Activated T-cell treated with anti-CD3 and anti-CD28 coated beads, Interleukin-2, amount 50 U/mL, for 72 hours (primary cell): ENCODE measurements around the gene SLC16A12. TPM values are rescaled to one million over a fixed set of nuclear protein-coding genes. Genes with fewer than 3 reads are reported as not detected.
"Not testable (repeated sequence)": the region's sequence is repeated elsewhere in the genome, so short reads cannot be mapped to it uniquely, and the experiment has no call there.

Source experiments
- ATAC-seq, 2 donors: fragments of 150-1000 bp; cut with Tn5 transposase; replicated peaks in 1 of 2; 2 replicates each; pipeline ENCODE4 v1.10.0; 2021; ENCODE audit warnings: moderate library complexity in 2 of 2, mild to moderate bottlenecking in 1 of 2
- DNase-seq, 2 donors: peaks; one replicate each; pipeline ENCODE4 v3.0.0; 2021 to 2022; ENCODE audit warnings: mixed read lengths in 1 of 2
- H3K27ac Mint-ChIP-seq: one replicate; pipeline ENCODE4 v1.8.0; 2022; ENCODE audit warnings: mild to moderate bottlenecking, moderate library complexity, mixed read lengths
- H3K27me3 Mint-ChIP-seq: one replicate; pipeline ENCODE4 v1.8.0; 2022; ENCODE audit warnings: low read depth, mixed read lengths
- H3K36me3 Mint-ChIP-seq, 2 donors: one replicate each; pipeline ENCODE4 v1.8.0; 2022; ENCODE audit warnings: mixed read lengths in 2 of 2, mild to moderate bottlenecking in 1 of 2; ENCODE audit not compliant: insufficient read depth in 2 of 2
- H3K4me1 Mint-ChIP-seq: one replicate; pipeline ENCODE4 v1.8.0; 2022; ENCODE audit warnings: low read depth, mixed read lengths
- H3K4me3 Mint-ChIP-seq, 2 donors: one replicate each; pipeline ENCODE4 v1.8.0; 2022; ENCODE audit warnings: mild to moderate bottlenecking in 2 of 2, mixed read lengths in 2 of 2, moderate library complexity in 2 of 2
- H3K9me3 Mint-ChIP-seq, 2 donors: one replicate each; pipeline ENCODE4 v1.8.0; 2022; ENCODE audit warnings: mixed read lengths in 2 of 2
- total RNA-seq, 2 donors: library from RNA; stranded (reverse); gene quantifications; one replicate each; pipeline ENCODE4 v1.2.3, GENCODE V29; 2022

SLC16A12 gene
- total RNA-seq, 2 donors from 2014 or later = not detected

DNA sequence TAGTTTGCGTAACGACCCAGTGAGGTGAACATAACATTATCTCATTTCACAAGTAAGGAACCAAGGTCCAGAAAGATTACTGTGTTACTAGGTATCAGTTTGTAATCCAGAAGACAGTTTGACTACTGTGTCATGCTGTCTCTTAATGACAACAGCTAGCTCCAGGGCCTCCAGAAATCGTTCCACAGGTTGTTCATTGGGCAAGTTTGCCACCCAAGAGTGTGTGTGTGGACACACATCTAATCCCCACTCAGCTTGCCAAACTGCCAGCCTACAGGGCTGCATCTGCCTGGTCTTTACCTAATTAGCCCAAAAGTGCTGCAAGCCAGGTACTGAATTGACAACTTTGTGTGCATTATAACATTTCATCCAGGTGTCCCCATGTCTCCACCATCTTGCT is 27.9 kb upstream of the SLC16A12 start:
- no peak for ATAC-seq
- peaks cover 12% of the 10 kb centered on the region for H3K27me3 Mint-ChIP-seq
- H3K27ac Mint-ChIP-seq = no peak overlapping the region
- DNase-seq = no peak
- H3K4me1 Mint-ChIP-seq = no peaks in the 10 kb centered on the region
- H3K4me3 Mint-ChIP-seq = no peak overlapping the region
- H3K9me3 Mint-ChIP-seq = no peaks in the 10 kb centered on the region
- no peaks in the 10 kb centered on the region for H3K36me3 Mint-ChIP-seq

- H3K4me3 Mint-ChIP-seq = no peak overlapping the region
- H3K36me3 Mint-ChIP-seq = no peaks in the 10 kb centered on the region
- DNase-seq (no peak), ATAC-seq (no peak)
- no peaks in the 10 kb centered on the region for H3K9me3 Mint-ChIP-seq
- no peak overlapping the region for H3K27ac Mint-ChIP-seq
- H3K27me3 Mint-ChIP-seq = no peaks in the 10 kb centered on the region
- no peaks in the 10 kb centered on the region for H3K4me1 Mint-ChIP-seq
Observed at GRCh38 chr10:89556600-89556999, 21.2 kb upstream of the SLC16A12 start.

DNA sequence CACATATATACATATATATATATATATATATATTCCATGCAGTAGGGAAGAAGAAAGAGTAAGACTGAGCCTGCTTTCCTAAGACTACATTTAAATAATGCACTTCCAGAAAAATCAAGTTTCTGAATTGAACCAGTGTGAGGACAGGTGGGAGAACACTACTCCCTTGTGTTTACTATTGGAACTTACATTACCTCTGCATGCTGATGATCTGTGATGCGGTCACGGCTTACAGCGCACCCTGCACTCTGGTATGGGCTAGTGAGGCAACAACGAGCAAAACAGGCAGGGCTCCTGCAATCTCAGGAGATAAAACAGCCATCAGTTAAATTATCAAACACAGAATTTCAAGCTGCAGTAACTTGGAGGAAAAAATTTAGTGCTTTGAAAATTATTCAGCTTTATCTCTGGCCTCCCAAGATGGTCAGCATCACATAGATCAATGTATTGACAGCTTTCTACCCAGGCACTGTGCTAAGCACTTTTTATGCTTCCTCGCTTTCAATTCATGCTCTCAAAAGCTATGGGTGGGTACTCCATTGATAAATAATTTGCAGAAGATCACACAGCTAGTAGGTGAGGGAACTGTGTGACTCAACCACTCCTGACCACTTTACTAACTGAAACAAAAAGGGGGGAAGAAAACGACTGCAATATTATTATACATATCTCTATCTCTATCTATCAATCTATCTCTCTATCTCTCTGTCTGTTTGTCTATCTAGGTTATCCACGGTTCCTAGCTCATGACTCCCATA is 20.5 kb upstream of the SLC16A12 start:
- Mint-ChIP-seq H3K36me3 (no peaks in the 10 kb centered on the region), H3K27ac (no peak overlapping the region), H3K27me3 (no peaks in the 10 kb centered on the region), H3K4me3 (no peak overlapping the region), H3K9me3 (no peaks in the 10 kb centered on the region), H3K4me1 (no peaks in the 10 kb centered on the region)
- ATAC-seq (no peak), DNase-seq (no peak)

DNA sequence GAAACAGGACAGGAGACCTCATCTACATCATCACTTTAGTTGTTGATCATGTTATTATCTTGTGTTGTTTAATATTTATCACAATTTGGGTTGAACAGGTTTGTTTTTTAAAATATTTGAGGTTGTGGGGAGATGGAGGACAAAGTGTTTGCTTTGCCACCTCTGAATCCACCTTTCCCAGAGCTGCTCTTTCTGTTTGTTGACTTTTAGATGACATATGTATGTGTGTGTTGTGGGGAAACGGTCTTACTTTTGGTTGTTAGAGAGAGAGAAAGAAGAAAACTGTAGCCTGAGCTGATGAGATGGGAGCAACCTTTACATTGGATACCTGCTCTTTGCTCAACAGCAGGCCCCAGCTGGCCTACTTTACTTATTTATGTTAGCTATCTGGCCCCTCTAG is 19.0 kb upstream of the SLC16A12 start:
- H3K4me1 Mint-ChIP-seq = no peaks in the 10 kb centered on the region
- no peak overlapping the region for H3K4me3 Mint-ChIP-seq

DNA sequence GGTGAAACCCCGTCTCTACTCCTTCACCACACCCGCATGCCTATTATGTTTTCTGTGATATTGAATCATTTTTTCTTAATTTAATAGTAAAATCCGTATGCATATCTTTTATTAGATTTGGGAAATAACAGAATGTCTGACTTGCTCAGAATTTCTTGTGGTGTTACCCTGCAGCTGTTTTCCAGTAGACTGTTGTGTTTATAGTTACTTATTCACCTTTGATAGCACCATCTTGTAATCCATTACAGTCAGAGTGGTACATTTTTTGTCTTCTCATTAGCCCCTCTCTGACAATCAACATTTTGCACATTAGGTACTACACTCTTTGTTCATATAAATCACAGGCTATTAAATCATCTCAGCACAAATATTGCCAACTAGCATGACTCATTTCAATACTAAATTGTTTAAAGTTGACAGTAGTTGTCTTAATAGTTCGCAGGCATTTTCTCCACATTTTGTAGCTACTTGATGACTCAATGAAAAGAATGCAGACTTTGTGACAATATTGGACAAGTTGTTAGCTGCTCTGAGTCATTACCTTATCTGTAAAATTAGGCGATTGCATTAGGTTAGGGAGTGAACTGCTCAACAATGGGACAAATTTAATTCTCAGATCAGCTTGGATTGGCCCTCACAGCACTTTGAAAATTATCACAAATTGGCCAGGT is 17.8 kb upstream of the SLC16A12 start:
- Mint-ChIP-seq H3K4me1 (no peaks in the 10 kb centered on the region), H3K27me3 (peaks cover 8% of the 10 kb centered on the region), H3K9me3 (no peaks in the 10 kb centered on the region), H3K4me3 (no peak overlapping the region), H3K36me3 (no peaks in the 10 kb centered on the region), H3K27ac (no peak overlapping the region)
- DNase-seq (no peak), ATAC-seq (no peak)

More for the DNA sequence above, 19.0 kb upstream of the SLC16A12 start:
- peaks cover 8% of the 10 kb centered on the region for H3K27me3 Mint-ChIP-seq
- no peak for ATAC-seq
- no peak for DNase-seq
- H3K9me3 Mint-ChIP-seq = no peaks in the 10 kb centered on the region
- H3K36me3 Mint-ChIP-seq = no peaks in the 10 kb centered on the region
- H3K27ac Mint-ChIP-seq = no peak overlapping the region

DNA sequence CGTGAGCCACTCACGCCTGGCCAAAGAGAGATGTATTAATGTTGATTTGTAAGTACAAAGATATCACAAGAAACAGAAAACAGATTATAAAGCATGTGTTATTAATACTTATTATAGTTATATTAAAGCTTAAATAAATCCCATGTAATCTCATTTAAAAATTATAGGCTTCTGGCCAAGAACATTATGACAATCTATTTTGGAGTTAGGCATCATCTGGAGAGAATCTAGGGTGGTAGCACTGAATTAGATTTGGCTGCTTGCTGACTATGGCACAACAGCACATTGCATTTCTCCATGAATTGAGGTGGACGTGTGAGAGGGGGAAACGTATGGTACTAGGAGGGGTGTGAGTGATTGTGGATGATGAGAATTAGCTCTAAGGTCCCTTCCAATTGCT is 16.8 kb upstream of the SLC16A12 start:
- no peaks in the 10 kb centered on the region for H3K4me1 Mint-ChIP-seq
- peaks cover 8% of the 10 kb centered on the region for H3K27me3 Mint-ChIP-seq
- DNase-seq (no peak), ATAC-seq (no peak)
- no peaks in the 10 kb centered on the region for H3K9me3 Mint-ChIP-seq
- H3K27ac Mint-ChIP-seq = no peak overlapping the region
- H3K4me3 Mint-ChIP-seq = no peak overlapping the region
- no peaks in the 10 kb centered on the region for H3K36me3 Mint-ChIP-seq

GRCh38 chr10:89550509-89550908 is 15.1 kb upstream of the SLC16A12 start:
- ATAC-seq = no peak
- Mint-ChIP-seq H3K4me1 (no peaks in the 10 kb centered on the region), H3K36me3 (peaks cover 0 to 1% of the 10 kb centered on the region in 2 donors), H3K27me3 (peaks cover 8% of the 10 kb centered on the region), H3K4me3 (no peak overlapping the region), H3K9me3 (peaks cover 0 to 3% of the 10 kb centered on the region in 2 donors), H3K27ac (no peak overlapping the region)
- no peak for DNase-seq

DNA sequence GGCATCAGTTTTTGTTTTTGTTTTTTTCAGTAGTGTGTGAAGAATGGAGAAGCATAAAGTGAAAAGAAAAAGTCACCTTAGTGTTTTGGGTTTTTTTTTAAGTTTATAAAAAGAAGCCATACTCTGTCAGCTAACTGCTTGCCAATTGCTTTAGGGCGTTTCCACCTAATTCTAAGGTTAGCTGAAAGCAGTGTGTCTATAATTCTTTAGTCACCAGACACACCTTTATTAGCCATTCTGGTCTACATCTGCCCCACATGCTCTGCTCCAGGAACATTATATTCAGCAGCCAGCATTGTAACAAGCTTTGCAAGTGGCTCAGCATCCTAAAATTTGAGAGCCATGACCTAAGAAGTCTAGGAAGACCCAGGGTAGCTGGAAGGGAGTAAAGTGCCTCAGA is 14.1 kb upstream of the SLC16A12 start:
- Mint-ChIP-seq H3K4me1 (no peaks in the 10 kb centered on the region), H3K36me3 (peaks cover 0 to 1% of the 10 kb centered on the region in 2 donors), H3K4me3 (no peak overlapping the region), H3K27me3 (peaks cover 8% of the 10 kb centered on the region), H3K9me3 (peaks cover 0 to 3% of the 10 kb centered on the region in 2 donors), H3K27ac (no peak overlapping the region)
- DNase-seq (no peak), ATAC-seq (no peak)

GRCh38 chr10:89548673-89549072 is 13.3 kb upstream of the SLC16A12 start:
- H3K27ac Mint-ChIP-seq = no peak overlapping the region
- peaks cover 0 to 3% of the 10 kb centered on the region in 2 donors for H3K9me3 Mint-ChIP-seq
- H3K4me3 Mint-ChIP-seq = no peak overlapping the region
- ATAC-seq (no peak), DNase-seq (no peak)
- H3K36me3 Mint-ChIP-seq = peaks cover 0 to 1% of the 10 kb centered on the region in 2 donors
- peaks cover 8% of the 10 kb centered on the region for H3K27me3 Mint-ChIP-seq
- no peaks in the 10 kb centered on the region for H3K4me1 Mint-ChIP-seq

- Mint-ChIP-seq H3K4me1 (no peaks in the 10 kb centered on the region), H3K36me3 (peaks cover 0 to 1% of the 10 kb centered on the region in 2 donors), H3K27ac (no peak overlapping the region), H3K9me3 (peaks cover 0 to 3% of the 10 kb centered on the region in 2 donors), H3K4me3 (no peak overlapping the region), H3K27me3 (peaks cover 9% of the 10 kb centered on the region)
- ATAC-seq = no peak
- no peak for DNase-seq
Observed at GRCh38 chr10:89547853-89548513, 12.6 kb upstream of the SLC16A12 start.

- ATAC-seq, DNase-seq, H3K27ac Mint-ChIP-seq, H3K4me1 Mint-ChIP-seq, H3K9me3 Mint-ChIP-seq, H3K4me3 Mint-ChIP-seq, H3K36me3 Mint-ChIP-seq: not testable (repeated sequence)
- peaks cover 17% of the 10 kb centered on the region for H3K27me3 Mint-ChIP-seq
Observed at GRCh38 chr10:89546651-89547050, 11.3 kb upstream of the SLC16A12 start.

GRCh38 chr10:89543841-89544240 is 8.4 kb upstream of the SLC16A12 start:
- Mint-ChIP-seq H3K4me3 (no peak overlapping the region), H3K9me3 (peaks cover 0 to 3% of the 10 kb centered on the region in 2 donors), H3K36me3 (peaks cover 0 to 1% of the 10 kb centered on the region in 2 donors), H3K4me1 (no peaks in the 10 kb centered on the region), H3K27me3 (peaks cover 29% of the 10 kb centered on the region), H3K27ac (no peak overlapping the region)
- DNase-seq (no peak), ATAC-seq (no peak)

DNA sequence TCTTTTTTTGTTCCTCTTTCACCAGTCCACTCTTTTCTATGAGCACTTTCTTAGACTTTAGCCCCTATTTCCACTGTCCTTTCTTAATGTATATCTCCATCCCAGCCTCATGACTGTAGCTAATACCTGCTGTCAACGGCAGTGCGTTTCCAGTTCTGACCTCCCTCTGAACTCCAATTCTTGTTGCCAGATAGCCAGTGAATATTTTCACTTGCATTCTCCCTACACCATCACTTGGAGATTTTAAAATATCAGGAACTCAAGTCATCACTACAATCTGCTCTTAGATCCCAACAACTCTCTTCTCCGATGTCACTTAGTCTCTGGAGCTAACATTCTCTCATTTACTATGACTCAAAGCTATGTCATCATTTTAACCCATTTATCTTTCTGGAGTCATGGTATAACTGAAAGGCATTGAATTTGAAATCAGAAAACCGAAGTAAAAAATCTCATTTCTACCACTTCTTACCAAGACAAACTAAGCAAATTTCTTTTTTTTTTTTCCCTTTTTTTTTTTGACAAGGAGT is 5.1 kb upstream of the SLC16A12 start:
- no peak overlapping the region for H3K4me3 Mint-ChIP-seq
- H3K27me3 Mint-ChIP-seq = peaks cover 54% of the 10 kb centered on the region
- H3K27ac Mint-ChIP-seq = no peak overlapping the region
- DNase-seq (no peak), ATAC-seq (no peak)
- no peaks in the 10 kb centered on the region for H3K9me3 Mint-ChIP-seq
- H3K4me1 Mint-ChIP-seq = peaks cover 5% of the 10 kb centered on the region
- no peaks in the 10 kb centered on the region for H3K36me3 Mint-ChIP-seq
